Measurements from ENCODE around the gene PRKD2. TPM values are rescaled to one million over a fixed set of nuclear protein-coding genes. Genes with fewer than 3 reads are reported as not detected.
"Not testable (repeated sequence)": the region's sequence is repeated elsewhere in the genome, so short reads cannot be mapped to it uniquely, and the experiment has no call there.

Gene PRKD2
- total and polyA plus RNA-seq, 5 experiments from 2014 or later, result 28.6 to 102 (median 79.7) TPM

DNA sequence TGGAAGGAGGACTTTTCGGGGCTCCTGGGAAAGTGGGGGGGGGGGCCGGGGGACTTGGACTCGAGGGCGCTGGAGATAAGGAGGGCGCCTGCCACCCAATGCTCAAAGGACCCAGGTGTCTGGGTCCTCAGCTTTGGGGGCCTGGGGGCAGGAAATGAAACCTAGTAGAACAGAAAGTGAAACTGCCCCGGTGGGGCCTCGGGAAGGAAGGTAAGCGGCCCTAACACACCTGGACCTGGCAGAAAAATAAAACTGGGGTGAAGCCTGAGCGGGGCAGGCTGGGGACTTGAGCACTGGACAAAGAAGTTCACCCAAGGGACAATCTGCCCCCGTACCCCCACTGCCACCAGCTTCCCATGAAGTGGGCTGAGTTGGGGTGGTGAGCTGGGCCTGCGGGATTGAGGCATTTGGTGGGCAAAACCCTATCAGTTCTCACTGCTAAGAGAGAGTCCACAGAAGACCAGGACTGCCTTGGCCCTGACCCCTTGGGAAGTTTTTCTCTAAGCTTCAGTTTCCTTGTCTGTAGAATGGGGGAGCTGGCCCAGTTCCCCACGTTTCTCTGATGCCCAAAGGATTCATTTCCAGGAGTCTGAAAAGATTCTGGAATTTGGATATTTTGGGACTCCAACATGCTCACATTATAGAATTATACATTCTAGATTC, 2.3 kb downstream of the PRKD2 start:
- H3K9me3 Mint-ChIP-seq, result no peaks in the 10 kb centered on the region
- ATAC-seq (peak; percentile 60 to 61), DNase-seq (peak in 6 of 10 donors; percentile 62 to 87 (median 76))
- peaks cover 20 to 54% (median 48%) of the 10 kb centered on the region in 4 donors for H3K4me1 Mint-ChIP-seq
- peaks cover 0 to 23% (median 3%) of the 10 kb centered on the region in 3 donors for H3K36me3 Mint-ChIP-seq
- peak overlapping the region; percentile 91 to 97 (median 94) for H3K4me3 Mint-ChIP-seq
- no peaks in the 10 kb centered on the region for H3K27me3 Mint-ChIP-seq
- peak overlapping the region; percentile 96 to 99 (median 98) for H3K27ac Mint-ChIP-seq
- POLR2A ChIA-PET, result interaction anchor here (0.5 to 5.2 kb wide), 15 partner anchors 9 to 441 kb away, joined by 3 to 52 read pairs (median 6); partner anchors contain the start of genes CALM3, DACT3 and ZC3H4

- Mint-ChIP-seq H3K27me3 (no peaks in the 10 kb centered on the region), H3K27ac (peak overlapping the region; percentile 96 to 99 (median 98)), H3K4me1 (peaks cover 14 to 47% (median 42%) of the 10 kb centered on the region in 4 donors), H3K36me3 (peaks cover 0 to 27% (median 3%) of the 10 kb centered on the region in 3 donors), H3K9me3 (no peaks in the 10 kb centered on the region), H3K4me3 (peak overlapping the region; percentile 91 to 97 (median 94))
- POLR2A ChIA-PET, result interaction anchor here (0.5 to 5.2 kb wide), 15 partner anchors 9 to 399 kb away, joined by 3 to 52 read pairs (median 5); partner anchors contain the start of genes CALM3, DACT3 and ZC3H4
- ATAC-seq, result peak; percentile 55 to 65
- DNase-seq, result peak; percentile 62 to 89 (median 76)
Measured at GRCh38 chr19:46713781-46714443, 3.0 kb downstream of the PRKD2 start.

DNA sequence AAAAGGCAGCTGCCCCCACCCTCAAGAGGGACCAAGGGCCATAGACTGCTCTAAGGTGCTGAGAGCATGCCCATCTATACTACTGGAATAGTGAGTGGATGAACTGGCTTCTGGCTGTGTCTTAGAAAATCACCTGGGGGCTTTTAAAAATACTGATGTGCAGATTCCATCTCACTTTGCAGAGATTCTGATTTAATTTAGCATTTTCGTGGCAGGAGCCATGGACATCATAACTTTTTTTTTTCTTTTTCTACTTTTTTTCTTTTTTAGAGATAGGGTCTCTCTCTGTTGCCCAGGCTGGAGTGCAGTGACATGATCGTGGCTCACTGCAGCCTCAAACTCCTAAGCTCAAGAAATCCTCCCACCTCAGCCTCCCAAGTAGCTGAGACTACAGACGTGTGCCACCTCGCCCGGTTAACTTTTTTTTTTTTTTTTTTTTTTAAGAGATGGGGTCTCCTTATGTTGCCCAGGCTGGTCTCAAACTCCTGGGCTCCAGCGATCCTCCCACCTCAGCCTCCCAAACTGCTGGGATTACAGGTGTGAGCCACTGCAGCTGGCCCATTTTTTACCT, 4.1 kb downstream of the PRKD2 start:
- not testable (repeated sequence) for ATAC-seq, H3K27me3 Mint-ChIP-seq, DNase-seq, H3K9me3 Mint-ChIP-seq
- peak overlapping the region; percentile 70 to 99 (median 98) for H3K27ac Mint-ChIP-seq
- POLR2A ChIA-PET, result interaction anchor here (0.6 to 5.2 kb wide), 6 partner anchors 9 to 366 kb away, joined by 3 to 52 read pairs (median 6); no protein-coding TSS in a partner anchor
- H3K36me3 Mint-ChIP-seq, result peaks cover 0 to 36% (median 3%) of the 10 kb centered on the region in 3 donors
- peaks cover 8 to 37% (median 31%) of the 10 kb centered on the region in 4 donors for H3K4me1 Mint-ChIP-seq
- peak overlapping the region; percentile 91 to 97 (median 94) for H3K4me3 Mint-ChIP-seq

DNA sequence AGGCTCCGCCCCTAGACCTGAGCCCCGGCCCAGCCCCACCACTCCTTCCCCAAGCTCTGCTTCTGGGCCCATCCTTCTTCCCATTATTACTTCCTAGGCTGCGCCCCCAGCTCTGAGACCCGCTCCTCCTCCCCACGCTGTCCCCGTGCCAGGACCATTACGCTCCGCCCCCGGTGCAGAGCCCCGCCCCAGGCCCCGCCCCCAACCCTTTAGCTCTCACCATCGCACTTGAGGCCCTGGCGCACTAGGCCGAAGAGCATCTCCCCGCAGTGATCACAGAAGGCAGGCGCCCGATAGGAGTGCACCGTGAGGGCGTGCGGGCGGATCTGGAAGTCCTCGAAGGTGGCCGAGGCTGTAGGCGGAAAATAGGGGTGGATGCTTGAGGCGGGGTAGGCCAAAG, 6.2 kb downstream of the PRKD2 start:
- Mint-ChIP-seq H3K36me3 (peaks cover 0 to 57% (median 3%) of the 10 kb centered on the region in 3 donors), H3K4me1 (peaks cover 5 to 34% (median 28%) of the 10 kb centered on the region in 4 donors), H3K4me3 (no peak overlapping the region), H3K9me3 (no peaks in the 10 kb centered on the region), H3K27me3 (no peaks in the 10 kb centered on the region), H3K27ac (peak overlapping the region in 7 of 10 donors; percentile 29 to 77 (median 62))
- POLR2A ChIA-PET, result interaction anchor here (0.7 to 4.7 kb wide), 5 partner anchors 16 to 1988 kb away, joined by 3 to 13 read pairs (median 3); no protein-coding TSS in a partner anchor
- DNase-seq (no peak), ATAC-seq (no peak)

DNA sequence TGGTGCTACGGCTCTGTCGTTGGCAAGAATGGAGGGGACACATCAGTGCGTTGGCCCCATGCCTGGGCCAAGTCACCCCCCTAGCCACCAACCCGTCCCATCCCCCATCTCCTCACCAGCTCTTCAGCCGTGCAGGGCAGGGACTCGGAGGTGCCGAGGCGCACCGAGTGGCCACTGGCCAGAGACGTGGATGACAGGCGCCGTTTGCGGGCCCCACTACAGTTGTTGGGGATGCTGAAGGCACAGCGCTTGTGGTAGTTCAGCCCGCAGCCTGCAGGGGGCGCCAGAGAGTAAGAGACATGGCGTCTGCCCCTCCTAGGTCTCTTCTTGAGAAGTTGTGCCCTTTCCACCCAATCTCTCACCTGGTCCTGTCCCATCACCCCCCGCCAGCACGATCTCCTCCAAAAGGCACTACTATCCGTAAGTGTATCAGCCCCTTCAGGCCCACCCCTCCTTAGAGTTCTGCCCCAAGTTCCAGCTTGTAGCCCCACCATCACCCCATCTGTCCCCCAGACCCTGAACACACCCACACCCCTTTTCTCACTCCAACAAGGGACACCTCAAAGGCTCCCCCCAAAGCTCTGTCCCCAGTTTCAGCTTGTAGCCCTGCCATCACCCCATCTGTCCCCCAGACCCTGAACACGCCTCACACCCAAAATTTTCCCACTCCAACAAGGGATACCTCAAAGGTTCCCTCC, 12.4 kb downstream of the PRKD2 start:
- DNase-seq (peak; percentile 69 to 93 (median 86)), ATAC-seq (peak; percentile 96 to 97)
- H3K36me3 Mint-ChIP-seq, result peaks cover 0 to 90% (median 9%) of the 10 kb centered on the region in 3 donors
- H3K4me3 Mint-ChIP-seq, result peak overlapping the region in 2 of 10 donors; percentile 2 to 8
- POLR2A ChIA-PET, result interaction anchor here (1.1 to 5.4 kb wide), 5 partner anchors 10 to 43 kb away, joined by 3 to 48 read pairs (median 7); partner anchors contain the start of gene PRKD2
- no peaks in the 10 kb centered on the region for H3K9me3 Mint-ChIP-seq
- H3K27me3 Mint-ChIP-seq, result no peaks in the 10 kb centered on the region
- peak overlapping the region; percentile 37 to 94 (median 80) for H3K27ac Mint-ChIP-seq
- H3K4me1 Mint-ChIP-seq, result peaks cover 7 to 23% (median 16%) of the 10 kb centered on the region in 4 donors

DNA sequence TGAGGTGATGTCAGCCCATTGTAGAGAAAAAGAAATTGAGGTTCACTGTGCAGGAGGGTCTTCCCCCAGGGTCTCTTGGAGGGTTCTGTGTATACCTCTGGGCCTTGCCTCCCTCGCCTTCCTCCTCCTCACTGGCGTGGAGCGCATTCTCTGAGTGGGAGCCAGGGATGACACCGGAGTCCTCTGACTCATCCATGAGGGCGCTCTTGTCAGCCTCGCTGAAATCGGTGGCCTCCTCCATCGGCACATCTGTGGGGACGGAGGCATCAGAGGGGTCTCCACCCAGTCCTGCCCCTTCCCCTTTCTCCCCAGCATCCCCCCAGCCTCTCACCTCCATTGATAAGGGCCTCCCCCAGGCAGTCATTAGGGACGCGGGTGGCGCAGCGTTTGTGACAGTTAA, 16.2 kb downstream of the PRKD2 start:
- Mint-ChIP-seq H3K9me3 (no peaks in the 10 kb centered on the region), H3K36me3 (peaks cover 0 to 91% (median 10%) of the 10 kb centered on the region in 3 donors)
- POLR2A ChIA-PET, result interaction anchor here (0.7 kb wide), 1 partner anchor 28 kb away, joined by 4 read pairs; no protein-coding TSS in a partner anchor

DNA sequence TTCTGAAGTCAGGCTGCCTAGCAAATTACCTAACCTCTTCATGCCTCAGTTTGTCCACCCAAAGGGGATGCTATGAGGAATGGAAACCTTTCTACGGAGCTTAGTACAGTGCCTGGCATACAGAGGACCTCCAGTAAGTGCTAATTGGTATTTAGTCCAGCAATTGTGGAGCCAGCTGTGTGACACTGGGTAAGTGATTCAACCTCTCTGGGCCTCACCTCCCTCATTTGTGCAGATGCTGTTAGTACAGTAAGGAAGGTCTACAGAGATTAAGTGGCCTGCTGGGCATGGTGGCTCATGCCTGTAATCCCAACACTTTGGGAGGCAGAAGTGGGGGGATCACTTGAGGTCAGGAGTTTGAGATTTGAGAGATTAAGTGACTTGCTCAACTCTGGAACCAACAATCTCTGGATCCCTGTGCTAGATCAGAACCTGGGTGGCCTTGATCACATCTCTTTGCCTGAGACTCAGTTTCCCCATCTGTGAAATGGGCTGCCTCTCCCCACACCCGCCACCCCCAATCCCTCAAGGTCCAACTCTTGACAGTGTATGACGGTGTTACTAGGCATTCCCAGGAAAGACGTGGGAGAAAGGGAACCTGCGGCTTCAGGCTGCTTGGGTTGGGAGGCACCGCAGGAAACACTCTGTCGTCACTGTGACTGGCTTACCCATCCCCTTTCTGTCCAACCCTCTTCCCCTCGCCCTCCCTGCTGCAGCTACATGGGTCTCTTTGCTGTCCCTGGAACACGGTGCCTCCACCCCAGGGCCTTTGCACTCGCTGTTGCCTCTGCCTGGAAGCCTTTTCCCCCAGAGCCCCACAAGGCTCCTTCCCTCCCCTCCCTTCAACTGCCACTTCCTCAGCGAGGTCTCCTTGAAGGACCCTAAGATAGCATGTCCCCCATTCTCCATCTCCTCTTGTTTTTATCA, 18.3 kb downstream of the PRKD2 start:
- H3K27ac Mint-ChIP-seq, result peak overlapping the region in 6 of 10 donors; percentile 17 to 83 (median 64)
- DNase-seq (no peak), ATAC-seq (no peak)
- H3K4me1 Mint-ChIP-seq, result peaks cover 0 to 5% (median 4%) of the 10 kb centered on the region in 4 donors
- H3K9me3 Mint-ChIP-seq, result no peaks in the 10 kb centered on the region
- peak overlapping the region in 1 of 10 donors; percentile 39 for H3K4me3 Mint-ChIP-seq
- H3K36me3 Mint-ChIP-seq, result peaks cover 0 to 94% (median 10%) of the 10 kb centered on the region in 3 donors
- POLR2A ChIA-PET, result interaction anchor here (0.6 kb wide), 1 partner anchor 174 kb away, joined by 4 read pairs; no protein-coding TSS in a partner anchor
- H3K27me3 Mint-ChIP-seq, result no peaks in the 10 kb centered on the region

More for the DNA sequence above, 16.2 kb downstream of the PRKD2 start:
- H3K27ac Mint-ChIP-seq, result peak overlapping the region in 1 of 10 donors; percentile 46
- DNase-seq (no peak), ATAC-seq (no peak)
- no peaks in the 10 kb centered on the region for H3K27me3 Mint-ChIP-seq
- no peak overlapping the region for H3K4me3 Mint-ChIP-seq
- peaks cover 7 to 15% (median 11%) of the 10 kb centered on the region in 4 donors for H3K4me1 Mint-ChIP-seq

DNA sequence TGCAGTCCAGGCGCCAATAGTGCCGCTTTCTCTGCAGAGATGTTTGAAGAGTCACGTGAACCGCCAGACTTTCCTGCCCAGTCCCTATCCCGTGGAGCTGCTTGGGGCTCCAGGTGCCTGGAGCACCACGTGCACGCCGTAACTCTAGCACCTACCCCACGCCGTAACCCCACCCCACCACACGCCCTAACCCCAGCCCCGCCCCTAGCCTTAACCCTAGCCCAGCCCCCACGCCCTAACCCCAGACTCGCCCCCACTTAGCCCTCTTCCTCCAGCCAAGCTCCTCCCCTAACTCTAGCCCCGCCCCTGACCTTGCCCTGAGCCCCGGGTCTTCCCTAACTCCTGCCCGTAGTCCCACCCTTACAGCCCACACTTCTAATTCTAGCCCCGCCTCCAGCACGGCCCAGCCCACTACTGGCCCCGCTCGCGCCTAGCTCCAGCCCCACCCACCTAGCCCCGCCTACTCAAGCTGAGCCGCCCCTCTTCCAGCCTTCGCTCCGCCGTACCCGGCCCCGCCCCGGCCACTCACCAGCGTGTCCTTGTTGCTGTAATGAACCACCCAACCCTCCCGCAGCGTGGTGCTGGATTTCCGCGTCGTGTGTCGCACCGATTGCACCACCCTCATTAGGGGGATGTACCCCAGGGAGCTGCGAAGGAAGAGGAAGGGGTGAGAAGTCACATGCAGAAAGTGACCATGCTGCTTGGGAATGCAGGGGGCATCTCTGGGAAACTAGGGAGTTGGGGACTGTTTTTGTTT, 19.5 kb downstream of the PRKD2 start:
- ATAC-seq (no peak), DNase-seq (no peak)
- Mint-ChIP-seq H3K27ac (no peak overlapping the region), H3K4me3 (no peak overlapping the region), H3K9me3 (no peaks in the 10 kb centered on the region), H3K4me1 (peaks cover 0 to 11% (median 9%) of the 10 kb centered on the region in 4 donors), H3K27me3 (no peaks in the 10 kb centered on the region), H3K36me3 (peaks cover 0 to 94% (median 15%) of the 10 kb centered on the region in 3 donors)
- POLR2A ChIA-PET, result interaction anchor here (1.7 kb wide), 1 partner anchor 18 kb away, joined by 8 read pairs; no protein-coding TSS in a partner anchor

GRCh38 chr19:46696866-46697203, 20.1 kb downstream of the PRKD2 start:
- DNase-seq, result no peak
- POLR2A ChIA-PET, result interaction anchor here (1.7 kb wide), 1 partner anchor 18 kb away, joined by 8 read pairs; no protein-coding TSS in a partner anchor
- Mint-ChIP-seq H3K27ac (peak overlapping the region in 1 of 10 donors; percentile 85), H3K27me3 (no peaks in the 10 kb centered on the region), H3K9me3 (no peaks in the 10 kb centered on the region), H3K36me3 (peaks cover 0 to 94% (median 20%) of the 10 kb centered on the region in 3 donors), H3K4me1 (peaks cover 0 to 13% (median 11%) of the 10 kb centered on the region in 4 donors), H3K4me3 (no peak overlapping the region)
- no peak for ATAC-seq

- Mint-ChIP-seq H3K27me3 (no peaks in the 10 kb centered on the region), H3K4me1 (peaks cover 0 to 13% (median 12%) of the 10 kb centered on the region in 4 donors), H3K4me3 (no peak overlapping the region), H3K27ac (peak overlapping the region in 4 of 10 donors; percentile 6 to 85 (median 47)), H3K9me3 (no peaks in the 10 kb centered on the region), H3K36me3 (peaks cover 0 to 95% (median 16%) of the 10 kb centered on the region in 3 donors)
- DNase-seq, result no peak
- no peak for ATAC-seq
- POLR2A ChIA-PET, result no interaction called here
Measured at GRCh38 chr19:46696052-46696451, 20.9 kb downstream of the PRKD2 start.

All from naive thymus-derived CD8-positive, alpha-beta T cell (primary cell).